HG03342 (cell line): Measurements from ENCODE around the gene IZUMO2.
"Not testable (repeated sequence)": the region's sequence is repeated elsewhere in the genome, so short reads cannot be mapped to it uniquely, and the experiment has no call there.

ENCODE experiments used
- ATAC-seq: cut with Tn5 transposase; IDR thresholded peaks from one replicate; pipeline ENCODE4 v1.9.1; 2021; ENCODE audit warnings: mild to moderate bottlenecking, moderate library complexity; ENCODE audit not compliant: unreplicated experiment

Gene IZUMO2

GRCh38 chr19:50187937-50188336, 24.9 kb upstream of the IZUMO2 start:
- ATAC-seq = no peak

- no peak for ATAC-seq
Observed at GRCh38 chr19:50184196-50184595, 21.1 kb upstream of the IZUMO2 start.

GRCh38 chr19:50181121-50181520, 18.0 kb upstream of the IZUMO2 start:
- no peak for ATAC-seq

DNA sequence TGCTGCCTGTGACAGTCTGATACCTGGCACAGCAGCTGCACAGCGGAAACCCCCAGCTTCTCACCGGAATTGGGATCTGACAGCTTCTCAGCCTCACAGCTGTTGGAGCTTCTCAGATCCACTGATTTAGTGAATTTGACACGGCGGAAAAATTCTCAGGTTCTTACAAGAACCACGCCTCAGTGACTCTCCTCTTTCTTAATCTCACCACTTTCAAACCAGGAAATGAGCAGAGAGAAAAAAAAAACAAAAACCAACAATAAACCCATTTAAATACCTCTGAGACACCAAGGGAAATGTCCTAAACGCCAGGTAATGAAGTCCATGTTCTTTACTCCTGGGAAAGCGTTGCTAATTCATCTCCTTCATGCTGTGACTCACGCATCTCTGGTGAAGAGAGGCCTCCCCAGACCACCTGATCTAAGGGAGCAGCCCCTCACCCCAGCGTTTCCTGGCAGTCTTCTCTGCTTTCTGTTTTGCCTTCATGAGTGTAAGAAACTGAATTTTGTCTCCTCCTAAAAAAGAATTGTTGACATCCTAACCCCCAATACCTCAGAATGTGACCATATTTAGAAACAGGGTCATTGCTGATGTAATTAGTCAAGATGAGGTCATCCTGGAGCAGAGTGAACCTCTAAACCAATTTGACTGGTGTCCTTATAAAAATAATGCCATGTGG, 15.9 kb upstream of the IZUMO2 start:
- ATAC-seq = no peak

- ATAC-seq = no peak
Observed at GRCh38 chr19:50178320-50178719, 15.2 kb upstream of the IZUMO2 start.

DNA sequence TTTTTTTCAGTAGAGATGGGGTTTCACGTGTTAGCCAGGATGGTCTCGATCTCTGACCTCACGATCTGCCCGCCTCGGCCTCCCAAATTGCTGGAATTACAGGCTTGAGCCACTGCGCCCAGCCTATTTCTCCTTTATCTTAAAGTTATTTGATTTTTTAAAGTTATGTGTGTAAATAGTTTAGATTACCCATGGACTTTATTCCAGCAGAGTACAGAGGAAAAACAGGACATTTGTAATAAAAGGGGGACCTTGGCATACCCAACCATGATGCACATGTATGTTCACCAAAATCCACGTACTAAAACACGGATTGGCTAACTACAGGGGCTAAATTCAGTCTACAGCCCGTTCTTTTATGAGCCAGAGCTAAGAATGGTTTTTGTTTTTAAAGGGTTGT, 13.7 kb upstream of the IZUMO2 start:
- ATAC-seq = no peak

GRCh38 chr19:50175924-50176323, 12.8 kb upstream of the IZUMO2 start:
- no peak for ATAC-seq

DNA sequence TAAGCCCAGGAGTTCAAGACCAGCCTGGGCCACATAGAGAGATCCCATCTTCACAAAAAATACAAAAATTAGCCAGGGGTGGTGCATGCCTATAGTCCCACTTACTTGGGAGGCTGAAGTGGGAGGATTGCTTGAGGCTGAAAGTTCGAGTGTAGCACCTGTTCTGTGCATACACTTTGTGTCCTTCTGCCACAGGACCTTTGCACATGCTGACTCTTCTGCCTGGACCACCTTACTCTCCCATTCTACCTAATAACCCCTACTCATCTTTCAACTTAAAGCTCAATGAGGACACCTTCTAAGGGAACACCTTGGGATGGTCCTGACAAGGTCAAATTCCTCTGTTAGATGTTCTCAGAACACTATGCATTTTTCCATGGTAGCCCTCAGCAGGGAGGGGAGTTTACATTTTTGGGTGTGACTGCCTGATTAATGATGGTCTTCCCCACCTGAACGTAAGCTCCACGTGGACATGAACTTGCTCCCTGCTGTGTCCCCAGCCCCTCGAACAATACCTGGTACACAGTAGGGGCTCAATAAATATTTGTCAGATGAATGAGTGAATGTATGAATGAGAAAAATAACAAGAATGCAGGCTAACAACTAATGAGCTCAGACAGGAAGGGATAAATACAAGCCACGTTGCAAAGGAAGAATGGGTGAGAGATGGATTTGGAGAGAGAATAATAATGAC, 11.2 kb upstream of the IZUMO2 start:
- no peak for ATAC-seq

DNA sequence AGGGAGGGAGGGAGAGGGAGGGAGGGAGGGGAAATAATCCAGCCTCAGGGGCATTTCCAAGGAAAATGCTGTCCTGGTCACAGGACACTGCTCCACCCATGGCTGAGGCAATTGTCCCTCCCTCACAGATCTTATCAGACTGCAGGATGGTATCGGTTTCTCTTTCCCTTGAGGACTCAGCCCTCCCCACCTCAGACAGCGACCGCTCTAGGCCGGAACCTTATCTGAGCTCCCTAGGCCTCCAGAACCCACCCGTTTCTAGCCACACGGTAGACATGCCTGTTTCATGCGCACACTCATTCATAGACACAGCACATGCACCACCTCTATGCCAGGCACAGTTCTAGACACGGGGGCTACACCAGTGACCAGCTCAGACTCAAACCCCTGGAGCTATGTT, 10.0 kb upstream of the IZUMO2 start:
- ATAC-seq = no peak

- ATAC-seq = no peak
Observed at GRCh38 chr19:50172726-50173125, 9.6 kb upstream of the IZUMO2 start.

DNA sequence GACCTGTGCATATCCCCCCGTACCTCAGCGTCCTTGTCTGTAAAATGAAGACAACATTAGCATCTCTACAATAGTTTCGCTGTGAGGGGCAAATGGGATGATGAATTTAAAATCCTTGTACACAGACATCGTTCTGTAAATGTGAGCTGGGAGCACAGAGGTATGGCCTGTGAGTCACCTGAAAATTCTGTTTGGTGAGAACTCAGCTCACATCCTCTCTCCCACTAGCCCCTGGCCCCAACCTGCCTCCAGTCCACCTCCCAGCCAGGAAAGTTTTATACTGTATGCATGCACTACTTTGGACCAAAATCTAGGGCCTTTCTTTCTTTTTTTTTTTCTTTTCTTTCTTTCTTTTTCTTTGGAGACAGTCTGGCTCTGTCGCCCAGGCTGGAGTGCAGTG, 8.7 kb upstream of the IZUMO2 start:
- no peak for ATAC-seq

- no peak for ATAC-seq
Observed at GRCh38 chr19:50167314-50167721, 4.2 kb upstream of the IZUMO2 start.

- no peak for ATAC-seq
Observed at GRCh38 chr19:50159078-50159477, 4.0 kb downstream of the IZUMO2 start.

DNA sequence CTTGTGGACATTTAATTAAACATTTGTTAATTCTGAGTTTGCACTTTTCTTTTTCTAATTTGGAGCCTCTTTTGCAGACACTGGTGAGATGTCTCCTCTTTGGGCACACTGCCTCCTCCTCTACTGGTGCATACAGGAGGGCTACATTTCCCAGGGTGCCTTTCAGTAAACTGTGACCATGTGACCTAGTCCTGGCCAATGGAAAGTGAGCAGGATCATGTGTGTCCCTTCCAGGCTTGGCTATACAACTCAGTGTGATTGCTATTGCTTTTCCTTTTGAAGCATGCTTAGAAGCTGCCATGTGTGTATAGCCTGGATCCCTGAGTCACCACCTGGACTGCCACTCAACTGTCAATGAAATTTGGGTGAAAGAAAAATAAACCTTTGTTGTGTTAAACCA, 4.5 kb downstream of the IZUMO2 start:
- ATAC-seq = no peak

- ATAC-seq = no peak
Observed at GRCh38 chr19:50155520-50156109, 7.5 kb downstream of the IZUMO2 start.

DNA sequence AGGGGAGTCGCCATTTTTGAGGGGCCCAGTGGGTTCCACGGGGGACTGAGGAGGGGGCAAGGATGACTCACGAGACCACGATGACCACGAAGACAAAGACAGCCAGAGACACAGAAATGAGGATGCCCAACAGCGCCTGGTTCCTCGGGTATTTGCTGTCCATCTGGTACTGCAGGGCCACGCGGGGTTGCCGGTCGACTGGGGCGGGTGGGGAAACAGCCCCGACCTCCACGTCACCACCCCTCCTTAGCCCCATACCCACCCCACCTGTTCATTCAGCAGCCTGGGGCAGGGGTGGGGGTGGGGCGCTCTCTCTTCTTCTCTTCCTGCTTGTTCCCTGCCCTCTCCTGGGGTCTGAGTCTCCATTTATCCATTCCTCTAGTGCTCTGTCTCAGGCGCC, 8.6 kb downstream of the IZUMO2 start:
- ATAC-seq = no peak

GRCh38 chr19:50152578-50152977, 10.5 kb downstream of the IZUMO2 start:
- ATAC-seq = no peak

GRCh38 chr19:50148528-50148927, 14.6 kb downstream of the IZUMO2 start:
- no peak for ATAC-seq

DNA sequence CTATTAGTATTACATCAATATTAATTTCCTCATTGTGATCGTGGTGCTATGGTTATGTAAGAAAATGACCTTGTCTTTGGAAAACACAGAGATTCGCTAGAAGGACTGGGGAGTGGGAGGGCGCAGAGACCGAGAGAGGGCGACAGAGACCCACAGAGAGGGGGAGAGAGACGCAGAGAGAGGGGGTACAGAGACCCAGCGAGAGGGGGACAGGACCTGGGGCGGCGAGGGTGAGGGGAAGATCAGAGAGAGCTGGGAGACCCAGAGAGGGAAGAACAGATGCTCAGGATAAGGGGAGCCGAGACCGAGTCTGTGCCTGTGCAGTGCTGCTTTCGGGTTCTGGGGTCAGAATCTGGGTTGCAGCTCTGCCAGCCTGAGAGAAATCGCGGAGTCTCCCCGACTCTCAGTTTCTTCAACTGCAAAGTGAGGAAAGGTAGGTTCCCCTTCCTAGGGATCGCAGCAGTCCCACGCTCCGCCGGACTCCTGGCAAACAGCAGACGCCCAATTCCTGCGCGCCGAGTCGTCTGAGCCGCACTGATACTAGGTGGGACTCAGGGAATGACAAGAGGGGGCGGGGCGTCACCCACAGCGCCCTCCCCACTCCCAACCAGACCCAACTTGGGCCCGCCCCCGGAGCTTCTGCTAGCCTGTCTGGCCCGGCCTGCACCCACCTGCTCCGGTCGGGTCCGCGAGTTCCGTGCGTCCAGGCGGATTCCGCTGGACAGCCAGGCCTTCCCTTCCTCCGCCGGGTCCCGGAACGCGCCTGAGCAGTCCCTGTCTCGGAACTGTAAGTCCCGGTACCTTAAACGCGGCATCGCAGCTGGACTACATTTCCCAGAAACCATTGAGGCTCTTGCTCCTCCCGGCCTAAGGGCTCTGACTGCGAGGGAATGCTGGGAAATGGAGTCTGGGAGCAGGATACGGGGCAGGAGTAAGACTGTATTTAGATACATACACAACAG, 15.3 kb downstream of the IZUMO2 start:
- ATAC-seq = no peak

DNA sequence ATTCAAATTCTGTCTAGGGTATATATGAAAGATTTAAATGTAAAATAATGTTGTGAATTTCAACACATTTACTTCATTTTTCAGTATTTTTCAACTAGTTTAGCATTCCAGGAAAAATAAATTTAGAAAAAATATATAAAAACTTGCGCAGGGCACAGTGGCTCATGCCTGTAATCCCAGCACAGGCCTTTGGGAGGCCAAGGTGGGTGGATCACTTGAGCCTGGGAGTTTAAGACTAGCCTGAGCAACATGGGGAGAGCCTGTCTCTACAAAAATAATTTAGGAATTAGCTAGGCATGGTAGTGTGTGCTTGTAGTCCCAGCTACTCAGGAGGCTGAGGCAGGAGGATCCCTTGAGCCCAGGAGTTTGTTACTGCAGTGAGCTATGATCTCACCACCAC, 21.2 kb downstream of the IZUMO2 start:
- ATAC-seq = not testable (repeated sequence)
